ENCODE results near the gene SLC9A3. TPM values are rescaled to one million over a fixed set of nuclear protein-coding genes. Genes with fewer than 3 reads are reported as not detected.

Gene SLC9A3
- total RNA-seq, 1 experiment from 2014 or later, result 1.5 TPM

DNA sequence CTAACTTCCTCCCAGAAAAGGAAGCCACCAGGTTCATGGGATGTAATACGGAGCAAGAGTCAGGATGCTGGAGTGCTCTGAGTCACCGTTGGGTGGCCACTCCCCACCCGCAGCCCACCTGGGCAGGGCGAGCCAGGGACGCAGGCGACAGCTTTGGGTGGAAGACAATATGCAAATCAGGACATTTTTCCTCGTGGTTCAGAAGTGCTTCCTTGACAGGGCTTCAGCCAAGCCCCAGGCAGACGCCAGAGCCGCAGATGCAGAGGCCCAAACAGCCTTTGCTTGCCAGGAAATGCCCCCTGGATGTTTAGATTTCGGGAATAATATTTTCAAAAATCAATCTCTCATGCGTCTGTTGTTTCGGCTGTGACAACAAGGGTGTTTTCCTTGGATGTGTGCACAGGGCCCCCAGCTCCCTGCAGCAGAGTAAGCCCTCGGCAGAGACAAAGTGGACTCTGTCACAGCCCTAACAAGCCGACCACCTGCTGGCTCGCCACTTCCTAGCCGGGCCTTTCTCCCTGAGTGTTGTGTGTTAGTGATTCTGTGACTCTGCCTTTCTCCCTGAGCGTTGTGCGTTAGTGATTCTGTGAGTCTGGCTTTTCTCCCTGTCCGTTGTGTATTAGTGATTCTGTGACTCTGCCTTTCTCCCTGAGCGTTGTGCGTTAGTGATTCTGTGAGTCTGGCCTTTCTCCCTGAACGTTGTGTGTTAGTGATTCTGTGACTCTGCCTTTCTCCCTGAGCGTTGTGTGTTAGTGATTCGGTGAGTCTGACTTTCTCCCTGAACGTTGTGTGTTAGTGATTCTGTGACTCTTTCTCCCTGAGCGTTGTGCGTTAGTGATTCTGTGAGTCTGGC lies 11.8 kb upstream of the SLC9A3 start:
- Histone ChIP-seq H3K27me3 (ENCODE audit: insufficient read depth, low read length) (0 out of 2 replicates have a peak, but pooled peaks cover 3% of the 10 kb centered on the region), H3K9ac (ENCODE audit: low read length) (no peak overlapping the region), H2AFZ (ENCODE audit: low read depth, low read length, poor library complexity, severe bottlenecking) (no peak overlapping the region), H4K20me1 (ENCODE audit: insufficient read depth) (no peaks in the 10 kb centered on the region), H3K79me2 (ENCODE audit: insufficient read depth, low read length) (no peaks in the 10 kb centered on the region), H3K4me1 (ENCODE audit: control insufficient read depth in 1 of 2, insufficient read depth in 2 of 2, low read length in 2 of 2) (no peaks in the 10 kb centered on the region), H3K9me3 (ENCODE audit: control insufficient read depth in 1 of 2, insufficient read depth in 1 of 2, low read depth in 1 of 2, low read length in 2 of 2) (no peaks in the 10 kb centered on the region), H3K36me3 (ENCODE audit: control insufficient read depth in 1 of 2, insufficient read depth in 2 of 2, low read length in 2 of 2) (no peaks in the 10 kb centered on the region), H3K4me3 (replicated peaks in 1 of 2; ENCODE audit: low read depth in 1 of 2, low read length in 2 of 2) (no peak overlapping the region), H3K9me2 (ENCODE audit: insufficient read depth) (no peaks in the 10 kb centered on the region), H3K27ac (ENCODE audit: low read depth, low read length) (no peak overlapping the region), H3K4me2 (ENCODE audit: low read length) (no peak overlapping the region)
- intact Hi-C loops (cut with micrococcal nuclease), result no loop called here
- TF ChIP-seq EZH2phosphoT487 (IDR thresholded peaks at IDR 0.05; ENCODE audit: borderline replicate concordance) (no peak), SP1 (IDR thresholded peaks at IDR 0.05; ENCODE audit: low read depth) (no peak), CEBPB (IDR thresholded peaks at IDR 0.05; ENCODE audit: low read depth) (no peak)
- no peak for ATAC-seq
- no peak for DNase-seq (ENCODE audit: low read depth, low spot score)
- CTCF ChIA-PET, result no interaction called here
- POLR2A ChIA-PET, result no interaction called here
- RAD21 ChIA-PET (ENCODE audit: low non-redundant PET in 1 of 2, low total read pairs in 2 of 2, uncharacterized antibody in 2 of 2, unreplicated experiment in 2 of 2), result no interaction called here
- BruUV-seq (replicated peaks), result no TSS peak

DNA sequence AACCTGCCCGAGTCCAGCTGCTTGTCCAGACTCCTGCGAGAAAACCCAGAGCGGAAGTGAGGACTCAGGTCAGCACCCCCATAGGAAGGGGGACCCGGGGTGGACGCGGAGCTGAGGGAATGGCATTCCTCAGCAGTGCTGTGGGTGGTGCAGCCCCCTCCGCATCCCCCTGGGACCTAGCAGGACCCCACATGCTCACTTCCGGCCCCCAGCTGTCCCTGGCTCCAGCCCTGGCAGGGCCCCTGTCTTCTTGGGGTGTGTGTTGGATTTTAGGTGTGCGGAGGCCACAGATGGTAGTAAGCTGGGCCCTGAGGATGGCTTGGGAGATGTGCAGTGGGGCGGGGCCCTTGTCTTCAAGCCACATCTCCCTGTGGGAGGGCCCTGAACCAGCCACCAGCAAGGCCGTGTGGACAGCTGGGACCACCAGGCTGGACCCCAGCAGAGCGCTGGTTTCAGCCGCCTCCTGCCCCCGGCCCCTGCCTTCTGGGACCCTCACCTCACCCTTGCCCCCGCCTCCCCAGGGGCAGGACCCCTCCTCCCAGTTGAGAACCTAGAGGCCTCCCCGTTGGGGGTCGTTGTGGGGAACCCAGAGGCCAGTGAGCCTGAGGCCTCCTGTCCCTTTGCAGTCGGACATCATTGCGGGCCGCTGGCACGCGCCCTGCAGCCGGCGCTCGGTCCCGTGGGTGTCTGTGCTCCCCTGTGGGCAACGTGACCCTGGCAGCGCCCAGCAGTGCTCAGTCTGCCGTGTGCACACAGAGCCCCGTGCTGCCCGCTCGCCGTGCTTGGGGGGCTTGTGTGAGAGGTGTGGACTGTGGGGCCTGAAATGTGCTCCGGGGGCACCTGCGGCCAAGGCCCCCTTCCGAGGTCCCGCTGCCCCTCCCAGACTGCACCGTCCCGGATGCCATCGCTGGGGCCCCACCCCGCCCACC lies 10.8 kb upstream of the SLC9A3 start:
- ChIA-PET POLR2A (no interaction called here), CTCF (no interaction called here), RAD21 (ENCODE audit: low non-redundant PET in 1 of 2, low total read pairs in 2 of 2, uncharacterized antibody in 2 of 2, unreplicated experiment in 2 of 2) (no interaction called here)
- BruUV-seq (replicated peaks), result no TSS peak
- intact Hi-C loops (cut with micrococcal nuclease), result no loop called here
- Histone ChIP-seq H3K9me2 (ENCODE audit: insufficient read depth) (no peaks in the 10 kb centered on the region), H3K4me2 (ENCODE audit: low read length) (no peak overlapping the region), H3K4me1 (ENCODE audit: control insufficient read depth in 1 of 2, insufficient read depth in 2 of 2, low read length in 2 of 2) (no peaks in the 10 kb centered on the region), H3K9me3 (ENCODE audit: control insufficient read depth in 1 of 2, insufficient read depth in 1 of 2, low read depth in 1 of 2, low read length in 2 of 2) (no peaks in the 10 kb centered on the region), H3K27ac (ENCODE audit: low read depth, low read length) (no peak overlapping the region), H3K36me3 (ENCODE audit: control insufficient read depth in 1 of 2, insufficient read depth in 2 of 2, low read length in 2 of 2) (no peaks in the 10 kb centered on the region), H3K9ac (ENCODE audit: low read length) (no peak overlapping the region), H4K20me1 (ENCODE audit: insufficient read depth) (no peaks in the 10 kb centered on the region), H3K4me3 (replicated peaks in 1 of 2; ENCODE audit: low read depth in 1 of 2, low read length in 2 of 2) (no peak overlapping the region), H3K27me3 (ENCODE audit: insufficient read depth, low read length) (peaks cover 10% of the 10 kb centered on the region; the same call in 1 of the 2 replicates), H3K79me2 (ENCODE audit: insufficient read depth, low read length) (no peaks in the 10 kb centered on the region), H2AFZ (ENCODE audit: low read depth, low read length, poor library complexity, severe bottlenecking) (no peak overlapping the region)
- no peak for DNase-seq (ENCODE audit: low read depth, low spot score)
- ATAC-seq, result no peak
- no peak for TF ChIP-seq SIN3A (IDR thresholded peaks at IDR 0.05; ENCODE audit: low read depth)
- no peak for TF ChIP-seq ZFX (IDR thresholded peaks at IDR 0.05)
- TF ChIP-seq ELF1 (IDR thresholded peaks at IDR 0.05; ENCODE audit: borderline replicate concordance, low read depth), result no peak
- TF ChIP-seq, protein P1, sequence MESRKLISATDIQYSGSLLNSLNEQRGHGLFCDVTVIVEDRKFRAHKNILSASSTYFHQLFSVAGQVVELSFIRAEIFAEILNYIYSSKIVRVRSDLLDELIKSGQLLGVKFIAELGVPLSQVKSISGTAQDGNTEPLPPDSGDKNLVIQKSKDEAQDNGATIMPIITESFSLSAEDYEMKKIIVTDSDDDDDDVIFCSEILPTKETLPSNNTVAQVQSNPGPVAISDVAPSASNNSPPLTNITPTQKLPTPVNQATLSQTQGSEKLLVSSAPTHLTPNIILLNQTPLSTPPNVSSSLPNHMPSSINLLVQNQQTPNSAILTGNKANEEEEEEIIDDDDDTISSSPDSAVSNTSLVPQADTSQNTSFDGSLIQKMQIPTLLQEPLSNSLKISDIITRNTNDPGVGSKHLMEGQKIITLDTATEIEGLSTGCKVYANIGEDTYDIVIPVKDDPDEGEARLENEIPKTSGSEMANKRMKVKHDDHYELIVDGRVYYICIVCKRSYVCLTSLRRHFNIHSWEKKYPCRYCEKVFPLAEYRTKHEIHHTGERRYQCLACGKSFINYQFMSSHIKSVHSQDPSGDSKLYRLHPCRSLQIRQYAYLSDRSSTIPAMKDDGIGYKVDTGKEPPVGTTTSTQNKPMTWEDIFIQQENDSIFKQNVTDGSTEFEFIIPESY (IDR thresholded peaks at IDR 0.05; ENCODE audit: extremely low read depth, insufficient replicate concordance, low read length), result no peak
